WERI-Rb-1 (cell line): Measurements from ENCODE around the gene KLHL29.

Experiments
- DNase-seq: peaks from one replicate; pipeline ENCODE4 v3.0.0-alpha.2; 2020
- H3K27ac ChIP-seq: fragments of 250-450 bp; sonication (Bioruptor Pico); 2 replicates; pipeline ENCODE4 v1.5.1; 2020; ENCODE audit warnings: mild to moderate bottlenecking, moderate library complexity
- H3K27me3 ChIP-seq: fragments of 250-450 bp; sonication (Bioruptor Pico); 2 replicates; pipeline ENCODE4 v1.5.1; 2021; ENCODE audit warnings: mild to moderate bottlenecking, low read depth, moderate library complexity; ENCODE audit not compliant: insufficient read depth, severe bottlenecking
- H3K36me3 ChIP-seq: fragments of 250-450 bp; sonication (Bioruptor Pico); 2 replicates; pipeline ENCODE4 v1.5.1; 2020; ENCODE audit warnings: mild to moderate bottlenecking, moderate library complexity
- H3K4me3 ChIP-seq: 2 replicates; pipeline ENCODE4 v1.5.1; 2011; ENCODE audit warnings: low read depth, mild to moderate bottlenecking, control low read depth, low read length
- H3K9me3 ChIP-seq: fragments of 250-450 bp; sonication (Bioruptor Pico); 2 replicates; pipeline ENCODE4 v1.5.1; 2021; ENCODE audit warnings: mild to moderate bottlenecking, moderate library complexity; ENCODE audit not compliant: severe bottlenecking
- CTCF ChIP-seq: IDR thresholded peaks from 2 replicates; pipeline ENCODE4 v1.5.1; 2011; ENCODE audit warnings: low read depth, mild to moderate bottlenecking, control low read depth, inconsistent platforms, low read length

The KLHL29 gene

GRCh38 chr2:23662466-23662865, 277.5 kb downstream of the KLHL29 start:
- H3K27me3 ChIP-seq, result no peaks in the 10 kb centered on the region
- no peak for TF ChIP-seq CTCF
- no peak for DNase-seq
- H3K4me3 ChIP-seq, result no peak overlapping the region
- H3K27ac ChIP-seq, result no peak overlapping the region
- no peaks in the 10 kb centered on the region; the same call in 1 of the 2 replicates for H3K36me3 ChIP-seq
- H3K9me3 ChIP-seq, result no peaks in the 10 kb centered on the region

- Histone ChIP-seq H3K9me3 (no peaks in the 10 kb centered on the region), H3K27ac (no peak overlapping the region), H3K4me3 (no peak overlapping the region), H3K36me3 (no peaks in the 10 kb centered on the region; the same call in 1 of the 2 replicates), H3K27me3 (no peaks in the 10 kb centered on the region)
- TF ChIP-seq CTCF, result no peak
- DNase-seq, result no peak
Observed at GRCh38 chr2:23662941-23663920, 278.3 kb downstream of the KLHL29 start.

- Histone ChIP-seq H3K36me3 (no peaks in the 10 kb centered on the region; the same call in 1 of the 2 replicates), H3K9me3 (no peaks in the 10 kb centered on the region), H3K4me3 (no peak overlapping the region), H3K27ac (no peak overlapping the region), H3K27me3 (no peaks in the 10 kb centered on the region)
- no peak for TF ChIP-seq CTCF
- no peak for DNase-seq
Observed at GRCh38 chr2:23664066-23664788, 279.2 kb downstream of the KLHL29 start.

- Histone ChIP-seq H3K36me3 (no peaks in the 10 kb centered on the region; the same call in 1 of the 2 replicates), H3K27ac (no peak overlapping the region), H3K27me3 (no peaks in the 10 kb centered on the region), H3K9me3 (no peaks in the 10 kb centered on the region), H3K4me3 (no peak overlapping the region)
- no peak for DNase-seq
- TF ChIP-seq CTCF, result no peak
Observed at GRCh38 chr2:23666241-23666979, 281.4 kb downstream of the KLHL29 start.

- Histone ChIP-seq H3K36me3 (no peaks in the 10 kb centered on the region; the same call in 1 of the 2 replicates), H3K9me3 (no peaks in the 10 kb centered on the region), H3K27ac (no peak overlapping the region), H3K4me3 (no peak overlapping the region), H3K27me3 (no peaks in the 10 kb centered on the region)
- TF ChIP-seq CTCF, result no peak
- no peak for DNase-seq
Observed at GRCh38 chr2:23666980-23667357, 282.0 kb downstream of the KLHL29 start.
